Prostate gland (tissue), 2 donors: ENCODE measurements around the gene PAK1. TPM values are rescaled to one million over a fixed set of nuclear protein-coding genes. Genes with fewer than 3 reads are reported as not detected.
A peak's percentile ranks its signal among the peaks of the same experiment; 100 is the strongest.

Experiments used
- DNase-seq: peaks from one replicate; pipeline ENCODE4 v3.0.0-alpha.2; 2019; ENCODE audit warnings: low spot score
- H3K27ac ChIP-seq, 2 donors: fragments of 200-600 bp; sonication (generic); 2 replicates each; pipeline ENCODE4 v1.5.1; 2017 to 2019
- H3K27me3 ChIP-seq: fragments of 200-600 bp; sonication (generic); replicated peaks from 2 replicates; pipeline ENCODE4 v1.5.1; 2019; ENCODE audit not compliant: insufficient read depth
- H3K36me3 ChIP-seq, 2 donors: fragments of 200-600 bp; sonication (generic); 1 replicate in 1 of 2; 2 replicates in 1 of 2; pipeline versions ENCODE4 v1.5.1 to v1.8.1; 2017 to 2019
- H3K4me1 ChIP-seq: fragments of 200-600 bp; sonication (generic); replicated peaks from 2 replicates; pipeline ENCODE4 v1.5.1; 2019
- H3K4me3 ChIP-seq, 2 donors: fragments of 200-600 bp; sonication (generic); 2 replicates each; pipeline ENCODE4 v1.5.1; 2017 to 2019
- H3K9me3 ChIP-seq: fragments of 200-600 bp; sonication (generic); 2 replicates; pipeline ENCODE4 v1.5.1; 2017
- CTCF ChIP-seq, 4 experiments: fragments of 200-600 bp in 2 of 4; fragments of 450-650 bp in 2 of 4; sonication (generic) in 2 of 4; IDR thresholded peaks; 1 replicate in 3 of 4; 2 replicates in 1 of 4; pipeline ENCODE4 v1.5.1; 2016 to 2019; ENCODE audit warnings: antibody characterized with exemption in 4 of 4, mild to moderate bottlenecking in 2 of 4, moderate library complexity in 2 of 4
- POLR2A ChIP-seq: fragments of 450-650 bp; IDR thresholded peaks from one replicate; pipeline ENCODE4 v1.6.1; 2016; ENCODE audit warnings: antibody characterized with exemption, mild to moderate bottlenecking
- POLR2AphosphoS5 ChIP-seq: sonication (generic); formaldehyde crosslinking; IDR thresholded peaks from one replicate; pipeline ENCODE4 v1.6.1; 2017; ENCODE audit warnings: antibody characterized with exemption
- WGBS: methylation state at CpG from one replicate; pipeline ENCODE4 v1.1.5; 2018; 5-methylcytosine and 5-hydroxymethylcytosine counted together
- intact Hi-C: fragments of 100-400 bp; cut with DNase I; formaldehyde crosslinking; loops from one replicate; pipeline ENCODE4 v1.14.2; 2022
- total RNA-seq, 2 donors: library from RNA; depleted of rRNA; stranded (reverse); fragments of >200 nt; gene quantifications; one replicate each; pipeline ENCODE4 v1.1.0, GENCODE V29; 2016

Gene PAK1
- total RNA-seq, 2 donors from 2014 or later, result 39.6 to 61.7 TPM

GRCh38 chr11:77471558-77472193, 2.2 kb downstream of the PAK1 start:
- 64% methylated on average over 3 of the region's 3 CpGs for WGBS
- Histone ChIP-seq H3K27ac (peak overlapping the region in 1 of 2 donors; percentile 85), H3K36me3 (no peaks in the 10 kb centered on the region), H3K27me3 (no peaks in the 10 kb centered on the region), H3K4me1 (peaks cover 8% of the 10 kb centered on the region), H3K9me3 (no peaks in the 10 kb centered on the region), H3K4me3 (no peak overlapping the region)
- DNase-seq, result peak; percentile 63
- intact Hi-C loops, result no loop called here
- no peak for TF ChIP-seq POLR2AphosphoS5
- TF ChIP-seq POLR2A, result no peak
- peak in 2 of 4 experiments; percentile 13 to 32 for TF ChIP-seq CTCF (IDR thresholded peaks at IDR 0.05)

GRCh38 chr11:77470971-77471370, 2.9 kb downstream of the PAK1 start:
- intact Hi-C loops, result no loop called here
- TF ChIP-seq POLR2A (no peak), CTCF (IDR thresholded peaks at IDR 0.05) (no peak), POLR2AphosphoS5 (no peak)
- DNase-seq, result no peak
- H3K27me3 ChIP-seq, result no peaks in the 10 kb centered on the region
- no peaks in the 10 kb centered on the region for H3K36me3 ChIP-seq
- H3K9me3 ChIP-seq, result no peaks in the 10 kb centered on the region
- no peak overlapping the region for H3K27ac ChIP-seq
- H3K4me1 ChIP-seq, result peaks cover 8% of the 10 kb centered on the region
- no peak overlapping the region for H3K4me3 ChIP-seq
- 75% methylated on average over 5 of the region's 5 CpGs for WGBS

- WGBS, result 49% methylated on average over 2 of the region's 2 CpGs
- no peak overlapping the region for H3K27ac ChIP-seq
Measured at GRCh38 chr11:77470504-77470903, 3.4 kb downstream of the PAK1 start.

GRCh38 chr11:77468527-77468926, 5.4 kb downstream of the PAK1 start:
- intact Hi-C loops, result no loop called here
- Histone ChIP-seq H3K4me1 (peaks cover 8% of the 10 kb centered on the region), H3K36me3 (no peaks in the 10 kb centered on the region), H3K4me3 (no peak overlapping the region), H3K27me3 (no peaks in the 10 kb centered on the region), H3K9me3 (no peaks in the 10 kb centered on the region), H3K27ac (no peak overlapping the region)
- 77% methylated on average over 1 of the region's 1 CpG for WGBS
- peak in 1 of 4 experiments; percentile 38 for TF ChIP-seq CTCF (IDR thresholded peaks at IDR 0.05)
- no peak for TF ChIP-seq POLR2AphosphoS5
- TF ChIP-seq POLR2A, result no peak
- no peak for DNase-seq

More at GRCh38 chr11:77470504-77470903, 3.4 kb downstream of the PAK1 start:
- Histone ChIP-seq H3K36me3 (no peaks in the 10 kb centered on the region), H3K9me3 (no peaks in the 10 kb centered on the region), H3K27me3 (no peaks in the 10 kb centered on the region), H3K4me3 (no peak overlapping the region), H3K4me1 (peaks cover 8% of the 10 kb centered on the region)
- no peak for DNase-seq
- intact Hi-C loops, result no loop called here
- TF ChIP-seq POLR2A, result no peak
- TF ChIP-seq CTCF (IDR thresholded peaks at IDR 0.05), result no peak
- no peak for TF ChIP-seq POLR2AphosphoS5

GRCh38 chr11:77467993-77468392, 5.9 kb downstream of the PAK1 start:
- H3K9me3 ChIP-seq, result no peaks in the 10 kb centered on the region
- H3K4me3 ChIP-seq, result no peak overlapping the region
- no peaks in the 10 kb centered on the region for H3K36me3 ChIP-seq
- H3K27me3 ChIP-seq, result no peaks in the 10 kb centered on the region
- peaks cover 8% of the 10 kb centered on the region for H3K4me1 ChIP-seq
- intact Hi-C loops, result no loop called here
- H3K27ac ChIP-seq, result no peak overlapping the region
- DNase-seq, result no peak
- TF ChIP-seq POLR2AphosphoS5 (peak; percentile 26), POLR2A (no peak)
- 89% methylated on average over 2 of the region's 2 CpGs for WGBS
